Thymus (tissue), 11 donors: ENCODE measurements around the gene FAM83G. TPM values are rescaled to one million over a fixed set of nuclear protein-coding genes. Genes with fewer than 3 reads are reported as not detected.

Experiments
- DNase-seq, 9 donors: peaks; one replicate each; pipeline ENCODE4 v3.0.0-alpha.2; 2013; ENCODE audit warnings: low spot score in 9 of 9, low read depth in 6 of 9, missing footprints in 1 of 9
- H3K27ac ChIP-seq, 2 donors: one replicate each; pipeline ENCODE4 v1.5.1; 2013; ENCODE audit warnings: control low read depth in 1 of 2, low read depth in 1 of 2, low read length in 1 of 2, mild to moderate bottlenecking in 1 of 2, moderate library complexity in 1 of 2
- H3K27me3 ChIP-seq, 2 donors: one replicate each; pipeline ENCODE4 v1.5.1; 2013; ENCODE audit warnings: low read length in 1 of 2; ENCODE audit not compliant: control insufficient read depth in 2 of 2, insufficient read depth in 1 of 2
- H3K36me3 ChIP-seq, 2 donors: one replicate each; pipeline ENCODE4 v1.5.1; 2013; ENCODE audit warnings: low read length in 1 of 2, mild to moderate bottlenecking in 1 of 2, moderate library complexity in 1 of 2; ENCODE audit not compliant: control insufficient read depth in 2 of 2, insufficient read depth in 2 of 2
- H3K4me1 ChIP-seq, 2 donors: one replicate each; pipeline ENCODE4 v1.5.1; 2013; ENCODE audit warnings: low read length in 2 of 2; ENCODE audit not compliant: control insufficient read depth in 2 of 2, insufficient read depth in 2 of 2
- H3K4me3 ChIP-seq, 2 donors: one replicate each; pipeline ENCODE4 v1.5.1; 2013; ENCODE audit warnings: low read length in 2 of 2, control low read depth in 1 of 2, mild to moderate bottlenecking in 1 of 2
- H3K9me3 ChIP-seq, 2 donors: one replicate each; pipeline ENCODE4 v1.5.1; 2013; ENCODE audit warnings: low read length in 1 of 2, mild to moderate bottlenecking in 1 of 2; ENCODE audit not compliant: control insufficient read depth in 2 of 2, insufficient read depth in 1 of 2
- WGBS: extraction: QIAGEN DNeasy Blood & Tissue Kit; methylation state at CpG from one replicate; pipeline ENCODE4 v1.1.7; 2013; 5-methylcytosine and 5-hydroxymethylcytosine counted together
- polyA plus RNA-seq: library from polyadenylated mRNA; stranded (reverse); fragments of 200-250 nt; gene quantifications from one replicate; pipeline ENCODE4 v1.2.3, GENCODE V29; 2013
- total RNA-seq: library from RNA; stranded (reverse); fragments of 120-200 nt; gene quantifications from one replicate; pipeline ENCODE4 v1.2.4, GENCODE V29; 2013
- donor health status: healthy.

Gene FAM83G
- total and polyA plus RNA-seq, 2 donors, result 3.8 to 7.7 TPM

DNA sequence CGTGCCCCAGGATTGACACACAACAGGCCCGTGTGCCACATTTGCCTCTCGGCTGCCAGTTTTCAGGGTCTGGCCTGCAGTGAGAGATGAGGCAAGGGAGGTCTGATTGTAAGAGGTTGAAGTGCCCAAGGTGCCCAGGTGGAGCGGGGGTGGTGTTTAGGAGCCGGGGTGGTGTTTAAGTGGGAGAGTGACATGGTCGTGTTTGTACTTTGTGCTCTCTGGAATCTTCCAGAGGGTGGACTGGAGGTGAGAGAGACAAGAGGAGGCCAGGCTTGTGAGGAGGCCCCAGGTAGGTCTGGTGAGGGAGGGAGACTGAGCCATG lies 42.1 kb downstream of the FAM83G start:
- DNase-seq, result no peak

DNA sequence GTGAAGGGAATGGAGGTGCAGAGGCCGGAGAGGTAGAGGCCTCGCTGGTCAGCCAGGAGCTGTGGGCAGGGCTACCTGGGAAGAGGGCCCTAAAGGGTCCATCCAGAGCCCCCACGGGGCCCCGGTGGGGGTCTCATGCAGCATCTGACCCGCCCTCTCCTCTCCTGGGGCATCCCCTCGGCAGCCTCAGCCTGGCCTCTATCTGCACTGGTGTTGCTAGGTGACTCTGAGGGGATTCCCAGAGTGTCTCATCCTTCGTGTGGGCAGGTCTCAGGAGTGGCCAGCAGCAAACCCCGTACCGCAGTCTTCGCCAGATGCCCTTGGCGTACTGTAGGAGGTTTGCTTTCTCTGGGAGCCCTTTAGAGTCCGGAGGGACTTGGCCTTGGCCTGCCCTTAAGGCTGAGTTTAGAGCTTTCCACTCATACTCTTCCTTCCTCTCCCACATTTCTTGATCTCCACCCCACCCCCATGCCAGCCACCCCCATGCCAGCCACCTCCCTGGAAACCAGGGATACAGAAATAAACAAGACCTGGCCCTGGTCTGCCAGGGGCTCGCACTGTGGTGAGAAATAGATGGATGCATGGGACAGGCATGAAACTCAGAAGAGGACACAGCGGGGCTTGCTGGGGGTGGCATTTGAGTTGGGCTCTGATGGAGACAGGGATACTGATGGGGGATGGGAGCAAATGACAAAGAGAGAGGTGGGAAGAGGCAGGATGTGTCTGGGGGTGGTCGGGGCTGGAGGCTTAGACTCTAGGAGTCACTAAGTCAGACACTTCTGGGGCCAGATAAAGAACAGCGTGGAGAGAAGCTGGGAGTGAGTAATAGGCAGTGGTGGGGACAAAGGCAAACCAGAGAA lies 42.7 kb downstream of the FAM83G start:
- peaks cover 0 to 4% of the 10 kb centered on the region in 2 donors for H3K4me1 ChIP-seq
- no peak for DNase-seq

More for the DNA sequence above, 42.1 kb downstream of the FAM83G start:
- Histone ChIP-seq H3K4me1 (peaks cover 0 to 10% of the 10 kb centered on the region in 2 donors), H3K4me3 (no peak overlapping the region), H3K9me3 (peaks cover 0 to 3% of the 10 kb centered on the region in 2 donors), H3K36me3 (no peaks in the 10 kb centered on the region), H3K27ac (no peak overlapping the region), H3K27me3 (peaks cover 0 to 4% of the 10 kb centered on the region in 2 donors)
- WGBS, result 97% methylated on average over 6 of the region's 6 CpGs

DNA sequence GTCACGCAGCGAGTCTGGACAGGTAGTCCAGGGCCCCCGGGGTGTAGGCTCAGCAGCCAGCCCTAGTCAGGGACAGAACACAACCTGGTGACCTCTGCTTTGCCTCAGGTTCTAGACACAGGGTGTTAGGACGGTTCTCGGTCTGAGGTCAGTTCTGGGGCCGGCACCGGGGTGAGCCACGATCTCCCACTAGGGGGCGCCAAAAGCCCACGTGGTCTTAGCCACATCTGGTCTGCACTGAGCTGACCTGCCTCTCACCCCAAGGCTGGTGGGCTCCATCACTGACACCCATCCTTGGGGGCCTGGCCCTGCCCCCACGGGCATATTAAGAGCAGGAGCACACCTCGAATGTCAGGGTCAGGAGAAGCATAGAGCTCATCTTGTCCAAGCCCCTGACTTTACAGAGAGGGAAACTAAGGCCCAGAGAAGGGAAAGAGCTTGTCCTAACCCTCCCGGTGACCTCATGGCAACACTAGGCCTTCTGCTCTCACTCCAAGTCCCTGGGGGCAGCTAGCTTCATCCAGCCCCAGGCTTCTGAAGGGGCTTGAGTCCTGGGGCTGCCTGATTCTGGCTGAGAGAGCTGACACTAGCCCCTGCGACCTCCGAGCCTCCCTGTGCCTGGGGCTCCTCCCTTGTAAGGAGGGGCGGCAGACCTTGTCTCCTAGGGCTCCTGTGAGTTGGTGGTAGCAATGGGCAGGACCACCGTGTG lies 43.6 kb downstream of the FAM83G start:
- peaks cover 0 to 4% of the 10 kb centered on the region in 2 donors for H3K4me1 ChIP-seq
- DNase-seq, result peak; percentile 22 to 75 (median 53)
- no peak overlapping the region for H3K4me3 ChIP-seq
- peaks cover 0 to 4% of the 10 kb centered on the region in 2 donors for H3K27me3 ChIP-seq
- H3K27ac ChIP-seq, result no peak overlapping the region
- H3K9me3 ChIP-seq, result peaks cover 0 to 3% of the 10 kb centered on the region in 2 donors
- 43% methylated on average over 17 of the region's 17 CpGs for WGBS
- H3K36me3 ChIP-seq, result no peaks in the 10 kb centered on the region

More for the DNA sequence above, 42.7 kb downstream of the FAM83G start:
- Histone ChIP-seq H3K4me3 (no peak overlapping the region), H3K27me3 (peaks cover 0 to 4% of the 10 kb centered on the region in 2 donors), H3K36me3 (no peaks in the 10 kb centered on the region), H3K27ac (no peak overlapping the region), H3K9me3 (peaks cover 0 to 3% of the 10 kb centered on the region in 2 donors)
- 93% methylated on average over 16 of the region's 16 CpGs for WGBS

DNA sequence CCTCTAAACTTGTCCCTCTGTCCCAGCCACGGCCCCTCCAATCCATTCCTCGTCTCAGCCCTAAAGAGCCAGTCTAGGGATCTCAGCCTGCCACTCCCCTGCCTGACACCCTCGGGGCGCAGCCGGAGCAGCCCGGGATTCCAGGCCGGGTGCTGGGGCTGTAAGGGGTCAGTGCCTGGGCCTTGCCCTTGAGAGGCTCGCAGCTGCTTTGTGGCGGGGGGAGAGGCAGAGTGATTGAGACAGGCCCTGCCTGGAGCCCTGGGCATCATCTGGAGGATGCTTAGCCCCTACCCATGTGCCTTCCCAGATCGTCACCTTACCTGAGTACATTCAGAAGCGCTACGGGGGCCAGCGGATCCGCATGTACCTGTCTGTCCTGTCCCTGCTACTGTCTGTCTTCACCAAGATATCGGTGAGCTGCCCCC lies 44.3 kb downstream of the FAM83G start:
- H3K27me3 ChIP-seq, result peaks cover 0 to 4% of the 10 kb centered on the region in 2 donors
- no peak for DNase-seq
- H3K36me3 ChIP-seq, result no peaks in the 10 kb centered on the region
- H3K27ac ChIP-seq, result no peak overlapping the region
- H3K9me3 ChIP-seq, result peaks cover 0 to 3% of the 10 kb centered on the region in 2 donors
- H3K4me1 ChIP-seq, result peaks cover 6 to 10% of the 10 kb centered on the region in 2 donors
- no peak overlapping the region for H3K4me3 ChIP-seq
- 91% methylated on average over 15 of the region's 15 CpGs for WGBS

DNA sequence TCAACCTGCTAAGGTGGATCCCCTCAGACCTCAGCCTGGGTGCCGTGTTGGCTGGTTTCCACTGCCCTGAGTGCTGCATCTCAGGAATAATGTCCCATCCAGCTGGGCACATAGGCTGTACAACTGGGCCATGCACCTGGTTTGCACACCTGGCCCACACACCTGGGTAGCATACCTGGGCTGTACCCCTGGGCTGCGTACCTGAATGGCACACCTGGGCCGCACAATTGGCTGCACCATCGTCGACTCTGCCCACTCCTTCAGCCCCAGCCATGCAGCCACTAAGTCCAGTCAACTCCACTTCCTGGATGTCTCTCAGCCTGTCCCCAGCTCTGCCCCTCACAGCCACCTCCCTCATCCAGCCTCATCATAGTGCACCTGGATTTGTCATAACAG lies 44.7 kb downstream of the FAM83G start:
- no peak for DNase-seq
- Histone ChIP-seq H3K9me3 (peaks cover 0 to 3% of the 10 kb centered on the region in 2 donors), H3K4me1 (peaks cover 8 to 14% of the 10 kb centered on the region in 2 donors), H3K4me3 (no peak overlapping the region), H3K36me3 (no peaks in the 10 kb centered on the region), H3K27ac (no peak overlapping the region), H3K27me3 (peaks cover 0 to 4% of the 10 kb centered on the region in 2 donors)
- 98% methylated on average over 5 of the region's 5 CpGs for WGBS

DNA sequence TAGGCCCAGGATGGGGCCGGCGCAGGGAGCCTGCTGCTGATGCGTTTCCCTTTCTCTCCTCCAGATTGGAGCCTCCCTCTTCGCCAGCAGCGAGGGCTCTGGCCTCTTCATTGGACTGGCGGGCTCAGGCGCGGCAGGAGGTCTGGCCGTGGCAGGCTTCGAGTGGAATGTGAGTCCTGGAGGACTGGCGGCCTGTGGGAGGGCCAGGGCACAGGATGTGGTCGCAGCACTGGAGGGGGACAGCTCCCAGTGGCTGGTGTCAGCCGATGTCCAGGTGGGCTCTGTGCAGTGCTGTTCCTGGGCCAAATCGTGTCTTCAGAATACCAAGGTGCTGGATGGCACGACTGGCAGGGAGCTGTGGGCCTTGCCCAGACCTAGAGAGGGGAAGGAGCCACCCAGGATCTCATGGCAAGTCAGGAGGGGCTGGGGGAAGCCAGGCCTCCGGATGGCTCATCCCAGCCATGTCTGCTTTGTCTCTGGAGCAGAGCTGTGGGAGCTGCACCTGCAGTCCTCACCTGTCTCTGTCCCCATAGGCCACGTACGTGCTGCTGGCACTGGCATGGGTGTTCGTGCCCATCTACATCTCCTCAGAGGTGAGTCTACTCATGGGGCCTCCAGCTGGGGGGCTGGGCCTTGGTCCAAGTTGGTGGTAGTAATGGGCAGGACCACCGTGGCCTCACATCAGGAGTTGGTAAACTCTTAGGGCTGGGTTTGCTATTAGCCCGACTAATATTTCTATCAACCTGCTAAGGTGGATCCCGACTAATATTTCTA lies 45.3 kb downstream of the FAM83G start:
- H3K4me1 ChIP-seq, result peaks cover 8 to 14% of the 10 kb centered on the region in 2 donors
- WGBS, result 93% methylated on average over 22 of the region's 22 CpGs
- no peak for DNase-seq
- no peaks in the 10 kb centered on the region for H3K36me3 ChIP-seq
- no peak overlapping the region for H3K4me3 ChIP-seq
- H3K27me3 ChIP-seq, result peaks cover 0 to 4% of the 10 kb centered on the region in 2 donors
- no peak overlapping the region for H3K27ac ChIP-seq
- H3K9me3 ChIP-seq, result peaks cover 0 to 3% of the 10 kb centered on the region in 2 donors

DNA sequence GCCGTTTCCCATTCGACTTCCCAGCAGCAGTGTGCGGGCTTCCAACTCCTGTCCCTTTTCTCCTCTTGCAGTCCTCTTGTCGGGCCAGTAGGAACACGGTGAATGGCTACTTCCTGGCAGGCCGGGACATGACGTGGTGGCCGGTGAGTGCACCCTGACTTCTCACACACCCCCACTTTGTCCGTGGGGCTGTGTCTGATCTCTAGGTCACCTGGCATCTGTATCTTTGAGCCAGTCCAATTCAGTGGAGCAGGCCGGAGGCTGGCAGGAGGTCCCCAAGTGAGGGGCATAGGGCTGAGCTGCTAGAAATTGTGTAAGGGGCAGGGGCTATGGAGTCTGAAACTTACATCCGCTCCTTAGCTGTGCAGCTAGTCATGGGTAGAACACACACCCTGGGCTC lies 46.0 kb downstream of the FAM83G start:
- 98% methylated on average over 11 of the region's 11 CpGs for WGBS
- no peaks in the 10 kb centered on the region for H3K36me3 ChIP-seq
- H3K4me3 ChIP-seq, result no peak overlapping the region
- H3K27ac ChIP-seq, result no peak overlapping the region
- no peak for DNase-seq
- H3K4me1 ChIP-seq, result peaks cover 8 to 14% of the 10 kb centered on the region in 2 donors
- peaks cover 0 to 4% of the 10 kb centered on the region in 2 donors for H3K27me3 ChIP-seq
- peaks cover 0 to 3% of the 10 kb centered on the region in 2 donors for H3K9me3 ChIP-seq

DNA sequence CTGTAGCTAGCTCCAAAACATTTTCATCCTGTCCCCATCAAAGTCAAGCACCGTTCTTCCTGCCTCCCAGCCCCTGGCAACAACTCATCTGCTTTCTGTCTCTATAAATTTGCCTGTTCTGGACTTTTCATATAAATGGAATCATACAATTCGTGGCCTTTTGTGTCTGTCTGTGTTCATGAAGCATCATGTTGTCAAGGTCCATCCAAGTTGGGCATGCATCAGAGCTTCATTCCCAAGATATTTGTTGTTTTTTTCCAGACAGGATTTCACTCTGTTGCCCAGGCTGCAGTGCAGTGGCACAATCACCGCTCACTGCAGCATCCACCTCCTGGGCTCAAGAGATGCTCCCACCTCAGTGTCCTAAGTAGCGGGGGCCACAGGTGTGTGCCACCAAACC lies 46.7 kb downstream of the FAM83G start:
- H3K27me3 ChIP-seq, result peaks cover 0 to 2% of the 10 kb centered on the region in 2 donors
- peaks cover 8 to 14% of the 10 kb centered on the region in 2 donors for H3K4me1 ChIP-seq
- no peaks in the 10 kb centered on the region for H3K36me3 ChIP-seq
- 94% methylated on average over 4 of the region's 4 CpGs for WGBS
- DNase-seq, result no peak
- no peak overlapping the region for H3K27ac ChIP-seq
- H3K9me3 ChIP-seq, result peaks cover 0 to 3% of the 10 kb centered on the region in 2 donors
- no peak overlapping the region for H3K4me3 ChIP-seq
